ENCODE results near the gene KRTAP4-8. TPM values are rescaled to one million over a fixed set of nuclear protein-coding genes. Genes with fewer than 3 reads are reported as not detected.
"Not testable (repeated sequence)": the region's sequence is repeated elsewhere in the genome, so short reads cannot be mapped to it uniquely, and the experiment has no call there.

KRTAP4-8 gene
- total RNA-seq, 1 donor from 2014 or later = not detected

GRCh38 chr17:41116297-41116696, 18.4 kb upstream of the KRTAP4-8 start:
- H3K4me2 ChIP-seq = no peak overlapping the region
- no peak for TF ChIP-seq EZH2 (IDR thresholded peaks at IDR 0.05)
- no peak for TF ChIP-seq EZH2phosphoT487 (IDR thresholded peaks at IDR 0.05)
- TF ChIP-seq, protein P1, sequence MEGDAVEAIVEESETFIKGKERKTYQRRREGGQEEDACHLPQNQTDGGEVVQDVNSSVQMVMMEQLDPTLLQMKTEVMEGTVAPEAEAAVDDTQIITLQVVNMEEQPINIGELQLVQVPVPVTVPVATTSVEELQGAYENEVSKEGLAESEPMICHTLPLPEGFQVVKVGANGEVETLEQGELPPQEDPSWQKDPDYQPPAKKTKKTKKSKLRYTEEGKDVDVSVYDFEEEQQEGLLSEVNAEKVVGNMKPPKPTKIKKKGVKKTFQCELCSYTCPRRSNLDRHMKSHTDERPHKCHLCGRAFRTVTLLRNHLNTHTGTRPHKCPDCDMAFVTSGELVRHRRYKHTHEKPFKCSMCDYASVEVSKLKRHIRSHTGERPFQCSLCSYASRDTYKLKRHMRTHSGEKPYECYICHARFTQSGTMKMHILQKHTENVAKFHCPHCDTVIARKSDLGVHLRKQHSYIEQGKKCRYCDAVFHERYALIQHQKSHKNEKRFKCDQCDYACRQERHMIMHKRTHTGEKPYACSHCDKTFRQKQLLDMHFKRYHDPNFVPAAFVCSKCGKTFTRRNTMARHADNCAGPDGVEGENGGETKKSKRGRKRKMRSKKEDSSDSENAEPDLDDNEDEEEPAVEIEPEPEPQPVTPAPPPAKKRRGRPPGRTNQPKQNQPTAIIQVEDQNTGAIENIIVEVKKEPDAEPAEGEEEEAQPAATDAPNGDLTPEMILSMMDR (IDR thresholded peaks at IDR 0.05) = no peak
- no peak overlapping the region for H2AFZ ChIP-seq (replicated peaks)
- no peak overlapping the region for H3K27ac Mint-ChIP-seq
- H4K20me1 ChIP-seq (ENCODE audit: low read depth) = no peaks in the 10 kb centered on the region
- no peak overlapping the region for H3K4me3 ChIP-seq
- no peak for DNase-seq (ENCODE audit: low spot score)
- no peaks in the 10 kb centered on the region for H3K79me2 ChIP-seq (ENCODE audit: low read depth)
- H3K36me3 Mint-ChIP-seq = no peaks in the 10 kb centered on the region
- H3K27me3 Mint-ChIP-seq (ENCODE audit: insufficient read depth, low read depth) = peaks cover 3% of the 10 kb centered on the region
- H3K4me3 Mint-ChIP-seq = no peak overlapping the region
- no peaks in the 10 kb centered on the region for H3K27me3 ChIP-seq
- peaks cover 10% of the 10 kb centered on the region for H3K9me3 Mint-ChIP-seq
- H3F3A ChIP-seq (ENCODE audit: low read depth) = no peaks in the 10 kb centered on the region
- H3K27ac ChIP-seq = no peak overlapping the region
- H3K4me1 Mint-ChIP-seq = no peaks in the 10 kb centered on the region
- peaks cover 19% of the 10 kb centered on the region for H3K9me3 ChIP-seq (ENCODE audit: low read depth)
- H3K36me3 ChIP-seq = peaks cover 5% of the 10 kb centered on the region
- H3K9ac ChIP-seq = no peak overlapping the region
- no peaks in the 10 kb centered on the region for H3K4me1 ChIP-seq

DNA sequence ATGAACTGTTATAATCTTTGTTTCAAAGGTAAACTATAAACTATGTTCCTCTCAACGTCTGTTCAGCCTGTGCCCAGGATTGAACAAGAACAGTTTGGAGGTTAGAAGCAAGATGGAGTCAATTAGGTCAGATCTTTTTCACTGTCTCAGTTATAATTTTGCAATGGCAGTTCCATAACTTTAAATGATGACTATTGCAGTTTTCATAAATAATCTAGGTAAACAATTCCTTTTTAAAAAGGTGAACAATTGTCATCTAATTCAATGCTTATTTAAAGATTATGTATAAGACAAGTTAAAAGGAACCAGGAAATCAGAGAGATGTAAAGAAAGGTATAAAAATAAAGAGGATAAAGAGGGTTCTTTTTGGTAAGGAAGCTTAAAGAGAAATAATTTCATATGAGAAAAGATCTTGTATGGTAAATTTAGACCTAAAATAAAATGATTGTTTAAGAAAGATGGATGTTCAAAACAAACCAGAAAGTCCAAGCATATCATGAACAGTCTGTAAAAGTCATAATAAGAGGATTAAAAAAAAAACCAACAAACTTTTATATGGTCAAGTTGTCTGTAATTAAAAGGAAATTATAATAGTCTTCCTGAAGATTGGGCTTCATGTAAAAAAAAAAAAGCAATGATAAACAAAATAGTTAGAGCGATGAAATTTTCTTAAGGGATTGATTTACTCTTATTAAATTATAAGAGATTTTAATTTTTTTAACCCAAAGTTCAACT, 13.4 kb upstream of the KRTAP4-8 start:
- no peak overlapping the region for H3K4me2 ChIP-seq
- peaks cover 12% of the 10 kb centered on the region for H3K36me3 ChIP-seq
- no peaks in the 10 kb centered on the region for H3K4me1 Mint-ChIP-seq
- H3K27ac Mint-ChIP-seq = no peak overlapping the region
- no peaks in the 10 kb centered on the region for H3F3A ChIP-seq (ENCODE audit: low read depth)
- no peak for DNase-seq (ENCODE audit: low spot score)
- no peak overlapping the region for H3K4me3 Mint-ChIP-seq
- H3K9me3 Mint-ChIP-seq = peaks cover 17% of the 10 kb centered on the region
- no peaks in the 10 kb centered on the region for H3K36me3 Mint-ChIP-seq
- no peaks in the 10 kb centered on the region for H3K27me3 ChIP-seq
- no peak overlapping the region for H3K4me3 ChIP-seq
- H3K9me3 ChIP-seq (ENCODE audit: low read depth) = peaks cover 23% of the 10 kb centered on the region
- no peaks in the 10 kb centered on the region for H4K20me1 ChIP-seq (ENCODE audit: low read depth)
- H2AFZ ChIP-seq (replicated peaks) = no peak overlapping the region
- H3K27ac ChIP-seq = no peak overlapping the region
- no peak overlapping the region for H3K9ac ChIP-seq
- TF ChIP-seq, protein P1 (IDR thresholded peaks at IDR 0.05) = no peak
- no peak for TF ChIP-seq EZH2 (IDR thresholded peaks at IDR 0.05)
- TF ChIP-seq EZH2phosphoT487 (IDR thresholded peaks at IDR 0.05) = no peak
- no peaks in the 10 kb centered on the region for H3K27me3 Mint-ChIP-seq (ENCODE audit: insufficient read depth, low read depth)
- no peaks in the 10 kb centered on the region for H3K4me1 ChIP-seq
- H3K79me2 ChIP-seq (ENCODE audit: low read depth) = no peaks in the 10 kb centered on the region

GRCh38 chr17:41108728-41109386, 10.9 kb upstream of the KRTAP4-8 start:
- not testable (repeated sequence) for H3K79me2 ChIP-seq (ENCODE audit: low read depth); H3K4me1 Mint-ChIP-seq; H2AFZ ChIP-seq (replicated peaks); H3K4me3 ChIP-seq; H3K4me3 Mint-ChIP-seq; H3K27ac Mint-ChIP-seq; H3F3A ChIP-seq (ENCODE audit: low read depth); H3K4me2 ChIP-seq; H4K20me1 ChIP-seq (ENCODE audit: low read depth); DNase-seq (ENCODE audit: low spot score); H3K27me3 ChIP-seq; H3K36me3 Mint-ChIP-seq; H3K27ac ChIP-seq; H3K9ac ChIP-seq; H3K4me1 ChIP-seq; H3K27me3 Mint-ChIP-seq (ENCODE audit: insufficient read depth, low read depth)
- H3K9me3 ChIP-seq (ENCODE audit: low read depth) = peaks cover 23% of the 10 kb centered on the region
- H3K9me3 Mint-ChIP-seq = peaks cover 12% of the 10 kb centered on the region
- peaks cover 12% of the 10 kb centered on the region for H3K36me3 ChIP-seq

DNA sequence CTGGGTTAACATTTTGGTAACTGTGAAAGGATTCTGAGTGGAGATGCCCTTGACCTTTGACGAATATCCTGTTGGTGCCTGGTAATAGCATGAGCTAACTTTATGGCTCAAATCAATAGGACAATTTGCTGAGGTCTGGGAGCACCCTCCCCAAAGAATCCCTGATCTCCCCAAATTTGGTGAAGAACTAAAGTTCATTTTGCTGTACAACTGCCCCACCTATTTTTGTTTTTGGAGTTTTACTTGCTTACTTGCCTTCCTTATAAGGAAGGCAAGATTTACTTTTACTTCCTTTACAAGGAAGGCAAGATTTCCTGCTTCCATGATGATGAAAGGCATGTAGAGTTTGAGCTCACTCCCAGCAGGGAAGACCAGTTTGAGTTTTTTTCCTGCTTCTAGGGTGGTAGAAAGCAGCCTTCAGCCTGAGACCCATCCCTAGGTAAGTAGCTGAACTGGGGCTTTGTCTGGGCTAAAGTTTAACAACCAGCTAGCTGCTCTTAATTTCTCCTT, 10.1 kb upstream of the KRTAP4-8 start:
- no peaks in the 10 kb centered on the region for H3K27me3 ChIP-seq
- Mint-ChIP-seq H3K27me3 (ENCODE audit: insufficient read depth, low read depth) (no peaks in the 10 kb centered on the region), H3K36me3 (no peaks in the 10 kb centered on the region), H3K4me3 (no peak overlapping the region), H3K27ac (no peak overlapping the region), H3K4me1 (no peaks in the 10 kb centered on the region), H3K9me3 (peaks cover 10% of the 10 kb centered on the region)
- DNase-seq (ENCODE audit: low spot score) = no peak
- TF ChIP-seq, protein P1 (IDR thresholded peaks at IDR 0.05) = no peak
- TF ChIP-seq EZH2phosphoT487 (IDR thresholded peaks at IDR 0.05) (no peak), EZH2 (IDR thresholded peaks at IDR 0.05) (no peak)
- no peak overlapping the region for H3K4me3 ChIP-seq
- H3K4me2 ChIP-seq = no peak overlapping the region
- H3F3A ChIP-seq (ENCODE audit: low read depth) = no peaks in the 10 kb centered on the region
- H3K36me3 ChIP-seq = peaks cover 11% of the 10 kb centered on the region
- H4K20me1 ChIP-seq (ENCODE audit: low read depth) = no peaks in the 10 kb centered on the region
- no peak overlapping the region for H3K9ac ChIP-seq
- no peak overlapping the region for H3K27ac ChIP-seq
- H2AFZ ChIP-seq (replicated peaks) = no peak overlapping the region
- H3K9me3 ChIP-seq (ENCODE audit: low read depth) = peaks cover 19% of the 10 kb centered on the region
- no peaks in the 10 kb centered on the region for H3K79me2 ChIP-seq (ENCODE audit: low read depth)
- H3K4me1 ChIP-seq = no peaks in the 10 kb centered on the region

GRCh38 chr17:41105347-41105746, 7.4 kb upstream of the KRTAP4-8 start, which contains the start of gene KRTAP4-9:
Gene KRTAP4-9 (plus strand): TSS chr17:41105389. CDS start chr17:41105389, 0 bp downstream.
- H3F3A ChIP-seq (ENCODE audit: low read depth); H3K27me3 Mint-ChIP-seq (ENCODE audit: insufficient read depth, low read depth); H3K27ac Mint-ChIP-seq: not testable (repeated sequence)

More at GRCh38 chr17:41105347-41105746, 7.4 kb upstream of the KRTAP4-8 start, which contains the start of gene KRTAP4-9:
- not testable (repeated sequence) for H3K9ac ChIP-seq; H3K4me2 ChIP-seq; H3K4me3 ChIP-seq; H3K79me2 ChIP-seq (ENCODE audit: low read depth); H3K9me3 ChIP-seq (ENCODE audit: low read depth); DNase-seq (ENCODE audit: low spot score); H3K4me3 Mint-ChIP-seq; H3K27ac ChIP-seq; H3K27me3 ChIP-seq; H3K4me1 ChIP-seq; H2AFZ ChIP-seq (replicated peaks); H3K9me3 Mint-ChIP-seq; H3K36me3 ChIP-seq; H4K20me1 ChIP-seq (ENCODE audit: low read depth); H3K36me3 Mint-ChIP-seq; H3K4me1 Mint-ChIP-seq
